ENCODE data around the gene GOLGA6L10. TPM values are rescaled to one million over a fixed set of nuclear protein-coding genes. Genes with fewer than 3 reads are reported as not detected.
"Not testable (repeated sequence)": the region's sequence is repeated elsewhere in the genome, so short reads cannot be mapped to it uniquely, and the experiment has no call there.

Gene GOLGA6L10
- polyA plus RNA-seq, 3 donors: 0.12 TPM; not detected in 2

- H3K36me3 ChIP-seq (replicated peaks in 1 of 2; ENCODE audit: control insufficient read depth in 1 of 2, insufficient read depth in 2 of 2, low read length in 2 of 2); H3K4me1 Mint-ChIP-seq; H3K27me3 Mint-ChIP-seq (ENCODE audit: low read depth in 3 of 3); H2AFZ ChIP-seq (ENCODE audit: insufficient read depth, low read depth, low read length, poor library complexity, severe bottlenecking); intact Hi-C loops (cut with micrococcal nuclease); H3K79me2 ChIP-seq (ENCODE audit: insufficient read depth, low read length); H3K27me3 ChIP-seq (ENCODE audit: control insufficient read depth in 2 of 2, insufficient read depth in 2 of 2, low read length in 2 of 2); H3K9me3 ChIP-seq (replicated peaks in 1 of 2; ENCODE audit: control insufficient read depth in 1 of 2, insufficient read depth in 1 of 2, low read length in 2 of 2); H3K4me1 ChIP-seq (ENCODE audit: control insufficient read depth in 1 of 2, insufficient read depth in 2 of 2, low read length in 2 of 2); H3K27ac ChIP-seq (ENCODE audit: low read depth in 1 of 2, low read length in 2 of 2); H3K4me2 ChIP-seq (replicated peaks; ENCODE audit: extremely low read depth, low read length, poor library complexity, severe bottlenecking); H3K9me3 Mint-ChIP-seq; H4K20me1 ChIP-seq (ENCODE audit: insufficient read depth, low read length); H3K36me3 Mint-ChIP-seq; H3K4me3 Mint-ChIP-seq; H3K4me3 ChIP-seq (replicated peaks in 1 of 3; ENCODE audit: low read depth in 2 of 3, low read length in 3 of 3); H3K27ac Mint-ChIP-seq; DNase-seq; H3K9ac ChIP-seq (ENCODE audit: insufficient read depth, low read length, poor library complexity, severe bottlenecking): not testable (repeated sequence)
- TF ChIP-seq, protein P1, sequence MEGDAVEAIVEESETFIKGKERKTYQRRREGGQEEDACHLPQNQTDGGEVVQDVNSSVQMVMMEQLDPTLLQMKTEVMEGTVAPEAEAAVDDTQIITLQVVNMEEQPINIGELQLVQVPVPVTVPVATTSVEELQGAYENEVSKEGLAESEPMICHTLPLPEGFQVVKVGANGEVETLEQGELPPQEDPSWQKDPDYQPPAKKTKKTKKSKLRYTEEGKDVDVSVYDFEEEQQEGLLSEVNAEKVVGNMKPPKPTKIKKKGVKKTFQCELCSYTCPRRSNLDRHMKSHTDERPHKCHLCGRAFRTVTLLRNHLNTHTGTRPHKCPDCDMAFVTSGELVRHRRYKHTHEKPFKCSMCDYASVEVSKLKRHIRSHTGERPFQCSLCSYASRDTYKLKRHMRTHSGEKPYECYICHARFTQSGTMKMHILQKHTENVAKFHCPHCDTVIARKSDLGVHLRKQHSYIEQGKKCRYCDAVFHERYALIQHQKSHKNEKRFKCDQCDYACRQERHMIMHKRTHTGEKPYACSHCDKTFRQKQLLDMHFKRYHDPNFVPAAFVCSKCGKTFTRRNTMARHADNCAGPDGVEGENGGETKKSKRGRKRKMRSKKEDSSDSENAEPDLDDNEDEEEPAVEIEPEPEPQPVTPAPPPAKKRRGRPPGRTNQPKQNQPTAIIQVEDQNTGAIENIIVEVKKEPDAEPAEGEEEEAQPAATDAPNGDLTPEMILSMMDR (IDR thresholded peaks at IDR 0.05): peak; percentile 49
- WGBS (ENCODE audit: insufficient coverage): no CpG with 5 or more reads among the region's 6 CpGs
Observed at GRCh38 chr15:82365692-82366323, 16.5 kb upstream of the GOLGA6L10 start.

DNA sequence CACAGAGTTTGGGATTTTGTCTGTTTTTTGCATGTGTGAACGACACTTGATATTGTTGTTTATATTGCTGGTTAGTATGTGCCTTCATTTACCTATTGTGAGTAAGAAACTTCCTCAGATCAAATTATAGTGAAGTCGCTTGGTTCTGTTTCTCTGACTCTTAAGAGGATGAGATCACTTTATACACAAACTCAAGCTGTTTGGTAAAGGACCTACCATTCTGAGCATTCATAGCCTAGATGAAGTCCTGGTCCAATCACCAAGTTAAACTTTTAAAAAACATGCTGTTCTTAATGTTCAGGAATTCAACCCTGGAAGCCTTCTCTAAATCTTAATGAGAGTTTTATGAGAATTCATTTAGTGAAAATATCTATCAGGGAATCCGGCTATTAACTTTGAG is 15.3 kb upstream of the GOLGA6L10 start:
- H3K4me1 ChIP-seq (ENCODE audit: control insufficient read depth in 1 of 2, insufficient read depth in 2 of 2, low read length in 2 of 2); DNase-seq; H3K27ac ChIP-seq (ENCODE audit: low read depth in 1 of 2, low read length in 2 of 2); H3K79me2 ChIP-seq (ENCODE audit: insufficient read depth, low read length); H4K20me1 ChIP-seq (ENCODE audit: insufficient read depth, low read length); H2AFZ ChIP-seq (ENCODE audit: insufficient read depth, low read depth, low read length, poor library complexity, severe bottlenecking); H3K4me2 ChIP-seq (replicated peaks; ENCODE audit: extremely low read depth, low read length, poor library complexity, severe bottlenecking); H3K9me3 ChIP-seq (replicated peaks in 1 of 2; ENCODE audit: control insufficient read depth in 1 of 2, insufficient read depth in 1 of 2, low read length in 2 of 2); H3K27me3 ChIP-seq (ENCODE audit: control insufficient read depth in 2 of 2, insufficient read depth in 2 of 2, low read length in 2 of 2); H3K4me3 Mint-ChIP-seq; H3K9ac ChIP-seq (ENCODE audit: insufficient read depth, low read length, poor library complexity, severe bottlenecking); H3K4me1 Mint-ChIP-seq; H3K27ac Mint-ChIP-seq; H3K9me3 Mint-ChIP-seq; H3K36me3 Mint-ChIP-seq; H3K4me3 ChIP-seq (replicated peaks in 1 of 3; ENCODE audit: low read depth in 2 of 3, low read length in 3 of 3); H3K36me3 ChIP-seq (replicated peaks in 1 of 2; ENCODE audit: control insufficient read depth in 1 of 2, insufficient read depth in 2 of 2, low read length in 2 of 2); H3K27me3 Mint-ChIP-seq (ENCODE audit: low read depth in 3 of 3); intact Hi-C loops (cut with micrococcal nuclease): not testable (repeated sequence)
- WGBS (ENCODE audit: insufficient coverage): no CpG with 5 or more reads among the region's 3 CpGs

- H4K20me1 ChIP-seq (ENCODE audit: insufficient read depth, low read length); H3K27ac ChIP-seq (ENCODE audit: low read depth in 1 of 2, low read length in 2 of 2): not testable (repeated sequence)
Observed at GRCh38 chr15:82362790-82363189, 13.5 kb upstream of the GOLGA6L10 start.

GRCh38 chr15:82360618-82361017 is 11.3 kb upstream of the GOLGA6L10 start:
- DNase-seq; H3K9me3 Mint-ChIP-seq; H3K79me2 ChIP-seq (ENCODE audit: insufficient read depth, low read length); H3K27me3 Mint-ChIP-seq (ENCODE audit: low read depth in 3 of 3); H3K27ac ChIP-seq (ENCODE audit: low read depth in 1 of 2, low read length in 2 of 2); H3K4me1 Mint-ChIP-seq; H3K4me3 ChIP-seq (replicated peaks in 1 of 3; ENCODE audit: low read depth in 2 of 3, low read length in 3 of 3); H4K20me1 ChIP-seq (ENCODE audit: insufficient read depth, low read length); H3K9ac ChIP-seq (ENCODE audit: insufficient read depth, low read length, poor library complexity, severe bottlenecking); H2AFZ ChIP-seq (ENCODE audit: insufficient read depth, low read depth, low read length, poor library complexity, severe bottlenecking); H3K36me3 Mint-ChIP-seq; H3K4me1 ChIP-seq (ENCODE audit: control insufficient read depth in 1 of 2, insufficient read depth in 2 of 2, low read length in 2 of 2); H3K4me2 ChIP-seq (replicated peaks; ENCODE audit: extremely low read depth, low read length, poor library complexity, severe bottlenecking); H3K36me3 ChIP-seq (replicated peaks in 1 of 2; ENCODE audit: control insufficient read depth in 1 of 2, insufficient read depth in 2 of 2, low read length in 2 of 2); H3K4me3 Mint-ChIP-seq; H3K27me3 ChIP-seq (ENCODE audit: control insufficient read depth in 2 of 2, insufficient read depth in 2 of 2, low read length in 2 of 2); H3K9me3 ChIP-seq (replicated peaks in 1 of 2; ENCODE audit: control insufficient read depth in 1 of 2, insufficient read depth in 1 of 2, low read length in 2 of 2); intact Hi-C loops (cut with micrococcal nuclease); H3K27ac Mint-ChIP-seq: not testable (repeated sequence)
- WGBS (ENCODE audit: insufficient coverage): no CpG with 5 or more reads among the region's 7 CpGs

More at GRCh38 chr15:82362790-82363189, 13.5 kb upstream of the GOLGA6L10 start:
- H3K36me3 Mint-ChIP-seq; H3K27me3 Mint-ChIP-seq (ENCODE audit: low read depth in 3 of 3); H3K9me3 Mint-ChIP-seq; DNase-seq; H3K27ac Mint-ChIP-seq; H3K4me1 Mint-ChIP-seq; H3K4me3 ChIP-seq (replicated peaks in 1 of 3; ENCODE audit: low read depth in 2 of 3, low read length in 3 of 3); H3K9me3 ChIP-seq (replicated peaks in 1 of 2; ENCODE audit: control insufficient read depth in 1 of 2, insufficient read depth in 1 of 2, low read length in 2 of 2); H3K36me3 ChIP-seq (replicated peaks in 1 of 2; ENCODE audit: control insufficient read depth in 1 of 2, insufficient read depth in 2 of 2, low read length in 2 of 2); intact Hi-C loops (cut with micrococcal nuclease); H3K79me2 ChIP-seq (ENCODE audit: insufficient read depth, low read length); H3K9ac ChIP-seq (ENCODE audit: insufficient read depth, low read length, poor library complexity, severe bottlenecking); H2AFZ ChIP-seq (ENCODE audit: insufficient read depth, low read depth, low read length, poor library complexity, severe bottlenecking); H3K4me3 Mint-ChIP-seq; H3K4me2 ChIP-seq (replicated peaks; ENCODE audit: extremely low read depth, low read length, poor library complexity, severe bottlenecking); H3K27me3 ChIP-seq (ENCODE audit: control insufficient read depth in 2 of 2, insufficient read depth in 2 of 2, low read length in 2 of 2); H3K4me1 ChIP-seq (ENCODE audit: control insufficient read depth in 1 of 2, insufficient read depth in 2 of 2, low read length in 2 of 2): not testable (repeated sequence)
- no CpG with 5 or more reads among the region's 3 CpGs for WGBS (ENCODE audit: insufficient coverage)

All from CD14-positive monocyte (primary cell).